Stimulated activated CD4-positive, alpha-beta T cell treated with anti-CD3 and anti-CD28 coated beads, TNF-alpha, amount 100 ng/mL, for 48 hours (primary cell): ENCODE results near the gene SENP3.
"Not testable (repeated sequence)": the region's sequence is repeated elsewhere in the genome, so short reads cannot be mapped to it uniquely, and the experiment has no call there.

Experiments used
- DNase-seq, 3 donors: peaks; one replicate each; pipeline ENCODE4 v3.0.0-alpha.2; 2020; ENCODE audit warnings: low read depth in 3 of 3

SENP3 gene

DNA sequence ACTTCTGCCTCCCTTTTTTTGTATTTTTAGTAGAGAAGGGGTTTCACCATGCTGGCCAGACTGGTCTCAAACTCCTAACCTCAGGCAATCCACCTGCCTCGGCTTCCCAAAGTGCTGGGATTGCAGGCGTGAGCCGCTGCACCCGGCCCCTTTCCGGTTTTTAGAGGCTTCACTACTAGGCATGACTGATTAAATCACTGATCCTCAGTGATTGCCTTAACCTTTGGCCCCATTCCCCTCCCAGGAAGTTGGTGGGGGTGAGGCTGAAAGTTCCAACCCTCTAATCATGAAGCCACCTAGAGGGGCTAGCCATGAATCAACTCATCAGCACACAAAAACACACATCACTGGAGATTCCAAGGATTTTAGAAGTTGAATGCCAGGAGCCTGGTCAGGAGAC is 35.8 kb downstream of the SENP3 start:
- not testable (repeated sequence) for DNase-seq

DNA sequence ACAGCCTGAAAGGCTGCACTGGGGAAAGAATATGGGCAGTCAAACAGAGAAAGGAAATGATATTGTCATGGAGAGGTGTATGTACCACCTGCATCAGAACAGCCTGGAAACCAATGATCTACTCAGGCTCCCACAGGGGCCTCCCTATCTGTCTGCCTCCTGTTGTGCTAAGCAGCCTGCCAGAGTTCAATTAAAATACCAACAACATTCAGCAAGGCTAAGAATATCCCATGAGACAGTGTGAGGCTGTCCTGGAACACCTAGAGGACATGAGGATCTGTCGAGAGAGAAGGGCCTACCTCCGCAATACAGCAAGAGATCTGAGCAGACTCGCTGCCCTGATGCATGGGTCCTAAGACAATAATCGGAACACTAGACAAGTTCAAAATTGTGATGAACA is 44.6 kb downstream of the SENP3 start:
- no peak for DNase-seq

DNA sequence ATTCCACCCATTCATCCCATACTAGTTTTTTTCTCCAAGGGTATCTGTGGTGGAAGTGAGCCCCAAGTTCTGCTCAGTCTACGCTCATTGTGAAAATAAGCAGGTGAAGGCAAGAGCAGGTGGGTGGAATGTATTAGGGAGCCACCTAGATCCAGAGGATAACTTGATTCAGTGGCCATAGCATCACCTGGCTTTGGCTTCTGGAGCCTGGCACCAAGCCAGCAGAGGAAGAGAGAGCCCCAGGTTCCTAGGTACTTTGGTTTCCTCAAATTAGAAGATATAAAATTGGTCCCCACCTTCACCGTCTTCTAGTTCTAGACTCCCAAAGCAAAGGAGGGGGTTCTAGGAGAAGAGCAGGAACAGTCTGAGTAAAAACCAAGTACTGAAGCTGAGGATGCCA is 48.9 kb downstream of the SENP3 start:
- no peak for DNase-seq

DNA sequence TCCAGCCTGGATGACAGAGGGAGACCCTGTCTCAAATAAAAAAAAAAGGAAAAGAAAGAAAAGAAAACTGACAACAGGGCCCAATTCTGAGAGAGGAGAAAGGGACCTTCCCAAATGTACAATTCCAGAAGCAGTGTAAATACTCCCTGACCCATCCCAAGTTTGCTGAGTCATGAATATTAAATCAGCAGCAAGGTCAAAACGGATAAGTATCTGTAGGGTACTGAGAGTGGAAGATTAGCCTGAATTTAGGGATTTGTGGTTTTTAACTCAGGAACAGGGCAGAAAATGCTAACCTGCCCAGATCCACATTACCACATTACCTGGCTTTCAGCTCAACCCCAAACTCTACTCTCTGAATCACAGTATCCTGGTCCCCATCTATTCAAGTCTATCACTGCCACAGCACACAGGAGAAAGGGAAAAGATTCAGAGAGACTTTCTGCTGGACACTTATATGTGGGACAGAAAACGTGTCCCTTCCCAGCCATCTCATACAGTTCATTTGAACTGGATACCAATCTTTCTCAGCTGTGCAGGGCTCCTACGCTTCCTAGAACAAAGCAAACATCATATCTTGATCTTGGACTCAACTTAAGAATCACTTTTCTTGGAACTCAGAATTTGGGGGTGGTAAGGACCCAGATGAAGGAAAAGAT is 50.0 kb downstream of the SENP3 start:
- DNase-seq, result no peak

DNA sequence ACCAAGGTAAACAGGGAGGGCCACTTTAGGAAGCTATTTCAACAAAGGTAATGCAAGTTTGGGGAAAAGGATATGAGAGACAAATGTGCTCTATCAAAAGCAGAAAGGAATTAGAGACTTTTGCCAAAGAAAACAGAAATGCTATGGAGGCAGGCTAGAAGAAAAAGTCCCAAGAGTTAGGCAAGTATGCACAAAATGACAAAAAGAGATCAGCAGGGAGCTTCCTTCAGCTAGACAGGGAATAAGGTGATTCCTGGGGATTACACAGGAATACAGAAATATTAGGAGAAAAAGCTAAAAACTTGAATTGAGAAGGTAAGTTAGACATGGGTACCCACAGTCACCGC is 50.5 kb downstream of the SENP3 start:
- DNase-seq, result no peak

DNA sequence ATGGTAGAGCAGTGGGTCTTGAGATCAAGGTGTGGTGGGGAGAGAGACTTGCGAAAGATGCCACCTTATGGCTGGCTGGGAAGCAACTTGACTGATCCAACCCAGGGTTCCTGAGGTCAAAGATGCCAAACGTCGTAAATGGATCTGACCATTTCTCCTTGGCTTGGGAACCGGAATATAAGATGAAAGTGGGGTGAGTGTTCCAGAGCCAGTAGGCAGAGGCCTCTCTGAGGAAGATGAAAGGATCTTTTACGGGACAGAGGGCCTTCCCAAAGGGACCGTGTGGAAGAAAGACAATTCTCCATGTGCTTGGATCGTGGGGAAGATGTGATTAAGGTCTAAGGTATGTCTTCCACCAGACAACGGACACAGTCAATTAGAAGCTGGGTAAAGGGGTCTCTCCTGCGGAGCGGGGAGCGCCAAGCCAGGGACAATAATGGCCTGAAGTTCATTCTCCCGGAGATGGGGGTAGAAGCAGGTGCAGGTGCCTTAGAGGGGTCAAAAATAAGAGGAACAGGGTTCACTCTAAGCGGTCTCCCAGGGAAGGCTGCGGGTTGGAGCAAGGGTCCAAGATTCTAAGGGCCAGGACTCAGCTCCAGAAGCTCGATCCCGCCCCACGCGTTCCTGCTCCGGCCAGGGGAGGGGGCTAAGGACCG is 52.2 kb downstream of the SENP3 start:
- DNase-seq, result no peak

DNA sequence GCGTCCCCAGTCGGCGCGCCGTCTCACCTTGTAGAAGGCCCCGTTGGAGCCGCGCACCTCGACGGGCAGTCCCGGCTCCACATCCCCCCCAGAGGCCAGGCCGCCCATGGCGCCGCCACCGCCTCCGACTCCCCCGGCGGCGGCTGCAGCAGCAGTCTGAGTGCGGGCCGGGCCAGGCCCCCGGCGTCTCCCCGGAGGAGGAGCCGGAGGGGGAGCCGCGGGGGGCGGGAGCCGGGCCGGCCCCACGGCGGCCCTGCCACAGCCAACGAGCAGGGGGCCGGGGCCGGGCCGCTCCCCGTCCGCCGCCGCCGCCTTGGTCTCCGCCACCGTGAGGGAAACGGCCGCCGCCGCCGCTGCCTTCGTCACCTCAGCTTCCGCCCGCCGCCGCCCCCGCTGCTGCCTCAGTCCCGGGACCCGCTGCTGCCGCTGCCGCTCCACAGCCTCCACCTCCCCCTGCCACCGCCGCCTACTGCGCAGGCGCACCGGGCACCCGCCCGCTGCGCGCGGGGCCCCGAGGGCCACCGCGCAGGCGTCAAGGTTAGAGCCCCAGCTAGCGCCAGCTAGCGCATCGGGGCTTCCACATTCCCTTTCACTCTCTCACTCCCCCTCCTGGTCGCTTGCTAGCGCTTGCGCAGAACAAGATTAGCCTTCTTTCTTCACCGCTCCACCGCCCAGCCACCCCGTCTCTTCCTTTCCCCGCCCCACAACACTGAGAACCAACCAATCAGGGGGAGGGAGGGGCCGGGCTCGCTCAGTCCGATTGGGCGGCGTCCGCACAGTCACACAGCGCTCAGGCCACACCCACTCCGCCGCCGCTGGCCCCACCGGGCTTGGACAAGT is 52.9 kb downstream of the SENP3 start, which contains the start of gene FXR2:
TSS of gene FXR2 (minus strand) at position 473 of the 840 bp plus-strand sequence. CDS start at position 108, 365 bp downstream.
- peak; percentile 98 to 99 (median 99) for DNase-seq

DNA sequence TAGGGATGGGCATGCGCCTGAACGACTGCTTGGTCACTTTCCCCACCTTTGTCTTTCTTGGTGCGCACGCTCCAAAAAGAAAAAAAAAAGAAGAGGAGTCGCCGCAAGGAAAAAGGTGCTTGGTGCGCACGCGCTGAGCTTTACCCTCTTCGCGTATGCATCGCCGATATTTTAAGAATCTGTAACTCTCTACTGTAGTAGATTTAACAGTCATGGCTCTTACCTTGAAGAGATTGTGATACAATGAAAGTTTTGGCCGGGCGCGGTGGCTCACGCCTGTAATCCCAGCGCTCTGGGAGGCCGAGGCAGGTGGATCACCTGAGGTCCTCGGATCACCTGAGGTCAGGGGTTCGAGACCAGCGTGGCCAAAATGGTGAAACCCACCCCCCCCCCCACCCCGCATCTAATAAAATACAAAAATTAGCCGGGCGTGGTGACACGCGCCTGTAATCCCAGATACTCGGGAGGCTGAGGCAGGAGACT is 53.6 kb downstream of the SENP3 start:
- no peak for DNase-seq

DNA sequence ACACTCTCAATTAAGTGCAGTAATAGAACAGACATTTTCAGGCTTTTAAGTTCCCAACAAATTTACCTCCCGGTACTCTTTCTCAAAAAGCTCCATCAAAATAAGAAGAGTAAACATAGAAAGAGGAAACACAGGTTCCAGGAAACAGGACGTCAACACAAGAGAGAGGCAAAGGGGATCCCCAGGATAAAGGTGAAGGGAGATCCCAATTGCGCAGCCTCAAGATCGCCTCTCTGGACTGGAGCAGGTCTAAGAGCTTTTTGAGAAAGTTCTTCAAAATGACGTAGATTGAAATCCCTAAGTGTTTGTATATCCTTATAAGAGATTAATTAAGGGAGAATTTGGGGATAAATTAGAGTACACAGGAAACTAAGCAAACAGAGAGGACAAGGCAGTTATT is 56.9 kb downstream of the SENP3 start:
- DNase-seq, result no peak

DNA sequence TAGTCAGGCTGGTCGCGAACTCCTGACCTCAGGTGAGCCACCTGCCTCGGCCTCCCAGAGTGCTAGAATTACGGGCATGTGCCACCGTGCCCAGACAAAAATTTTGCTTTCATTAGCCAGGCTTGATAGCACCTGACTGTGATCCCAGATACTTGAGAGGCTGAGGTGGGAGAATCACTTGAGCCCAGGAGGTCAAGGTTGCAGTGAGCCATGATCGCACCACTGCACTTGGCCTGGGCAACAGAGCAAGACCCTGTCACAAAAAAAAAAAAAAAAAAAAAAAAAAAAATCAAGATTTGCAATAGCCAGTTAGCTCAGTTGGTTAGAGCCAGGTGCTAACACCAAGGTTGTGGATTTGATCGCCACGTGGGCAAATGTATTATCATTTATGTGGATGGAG is 59.1 kb downstream of the SENP3 start:
- DNase-seq, result no peak
